DOHH2 (cell line): ENCODE data around the gene SPEM3.

Source experiments
- EZH2phosphoT487 ChIP-seq: fragments of 200-600 bp; sonication (generic); IDR thresholded peaks from 2 replicates; pipeline ENCODE4 v1.6.1; 2017; ENCODE audit warnings: borderline replicate concordance, mild to moderate bottlenecking, antibody characterized with exemption, low read length, moderate library complexity, mixed read lengths
- TF ChIP-seq, protein P1 (sequence below): fragments of 200-600 bp; sonication (generic); IDR thresholded peaks from one replicate; pipeline ENCODE4 v1.5.1; 2014; ENCODE audit warnings: antibody characterized with exemption, mild to moderate bottlenecking, low read depth, low read length; ENCODE audit not compliant: poor library complexity, severe bottlenecking

- TF ChIP-seq, protein P1, sequence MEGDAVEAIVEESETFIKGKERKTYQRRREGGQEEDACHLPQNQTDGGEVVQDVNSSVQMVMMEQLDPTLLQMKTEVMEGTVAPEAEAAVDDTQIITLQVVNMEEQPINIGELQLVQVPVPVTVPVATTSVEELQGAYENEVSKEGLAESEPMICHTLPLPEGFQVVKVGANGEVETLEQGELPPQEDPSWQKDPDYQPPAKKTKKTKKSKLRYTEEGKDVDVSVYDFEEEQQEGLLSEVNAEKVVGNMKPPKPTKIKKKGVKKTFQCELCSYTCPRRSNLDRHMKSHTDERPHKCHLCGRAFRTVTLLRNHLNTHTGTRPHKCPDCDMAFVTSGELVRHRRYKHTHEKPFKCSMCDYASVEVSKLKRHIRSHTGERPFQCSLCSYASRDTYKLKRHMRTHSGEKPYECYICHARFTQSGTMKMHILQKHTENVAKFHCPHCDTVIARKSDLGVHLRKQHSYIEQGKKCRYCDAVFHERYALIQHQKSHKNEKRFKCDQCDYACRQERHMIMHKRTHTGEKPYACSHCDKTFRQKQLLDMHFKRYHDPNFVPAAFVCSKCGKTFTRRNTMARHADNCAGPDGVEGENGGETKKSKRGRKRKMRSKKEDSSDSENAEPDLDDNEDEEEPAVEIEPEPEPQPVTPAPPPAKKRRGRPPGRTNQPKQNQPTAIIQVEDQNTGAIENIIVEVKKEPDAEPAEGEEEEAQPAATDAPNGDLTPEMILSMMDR: no peak
- no peak for TF ChIP-seq EZH2phosphoT487
These were observed 1.1 kb downstream of the SPEM3 start for GRCh38 chr17:7429722-7430121.
